ENCODE data around the gene CAPNS1.

Gene CAPNS1

GRCh38 chr19:36097036-36097435 is 42.8 kb upstream of the CAPNS1 start:
- in situ Hi-C loops (cut with HindIII; ENCODE audit: low pct_ligation_motif_present, low sequenced_read_pairs) = no loop called here
- Histone ChIP-seq H3K27ac (no peak overlapping the region), H3K36me3 (replicated peaks) (no peaks in the 10 kb centered on the region), H3K27me3 (replicated peaks) (no peaks in the 10 kb centered on the region), H3K4me3 (ENCODE audit: low read depth, low read length) (no peak overlapping the region)
- no peak for TF ChIP-seq CTCF (IDR thresholded peaks at IDR 0.05; ENCODE audit: low read depth, low read length, missing control alignments)
- no peak for DNase-seq

- DNase-seq = no peak
- Histone ChIP-seq H3K36me3 (replicated peaks) (no peaks in the 10 kb centered on the region), H3K4me3 (ENCODE audit: low read depth, low read length) (no peak overlapping the region), H3K27me3 (replicated peaks) (no peaks in the 10 kb centered on the region), H3K27ac (no peak overlapping the region)
- no peak for TF ChIP-seq CTCF (IDR thresholded peaks at IDR 0.05; ENCODE audit: low read depth, low read length, missing control alignments)
- in situ Hi-C loops (cut with HindIII; ENCODE audit: low pct_ligation_motif_present, low sequenced_read_pairs) = no loop called here
Observed at GRCh38 chr19:36099166-36099785, 40.6 kb upstream of the CAPNS1 start.

DNA sequence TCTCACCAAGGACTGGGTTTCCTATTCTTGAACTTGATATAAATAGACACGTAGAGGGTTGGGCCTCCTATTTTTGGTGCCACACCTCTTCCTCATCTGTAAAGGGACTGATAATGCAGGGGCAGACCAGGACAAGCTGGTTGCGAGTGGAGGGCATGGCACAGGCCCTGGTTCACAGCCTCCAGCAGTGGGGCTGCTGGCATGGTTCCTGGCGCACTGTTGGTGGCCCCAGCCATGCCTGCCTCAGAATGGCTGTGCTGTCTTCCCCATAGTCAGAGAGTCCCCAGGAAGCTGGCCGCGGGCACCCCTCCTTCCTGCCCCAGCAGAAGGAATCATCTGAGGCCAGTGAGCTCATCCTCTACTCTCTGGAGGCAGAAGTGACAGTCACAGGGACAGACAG is 39.4 kb upstream of the CAPNS1 start:
- in situ Hi-C loops (cut with HindIII; ENCODE audit: low pct_ligation_motif_present, low sequenced_read_pairs) = no loop called here

GRCh38 chr19:36101550-36102327 is 38.1 kb upstream of the CAPNS1 start:
- in situ Hi-C loops (cut with HindIII; ENCODE audit: low pct_ligation_motif_present, low sequenced_read_pairs) = no loop called here
- no peak overlapping the region for H3K27ac ChIP-seq
- H3K27me3 ChIP-seq (replicated peaks) = no peaks in the 10 kb centered on the region

More for the DNA sequence above, 39.4 kb upstream of the CAPNS1 start:
- H3K27me3 ChIP-seq (replicated peaks) = no peaks in the 10 kb centered on the region
- H3K36me3 ChIP-seq (replicated peaks) = no peaks in the 10 kb centered on the region
- TF ChIP-seq CTCF (IDR thresholded peaks at IDR 0.05; ENCODE audit: low read depth, low read length, missing control alignments) = no peak
- no peak overlapping the region for H3K27ac ChIP-seq
- no peak overlapping the region for H3K4me3 ChIP-seq (ENCODE audit: low read depth, low read length)
- DNase-seq = no peak

DNA sequence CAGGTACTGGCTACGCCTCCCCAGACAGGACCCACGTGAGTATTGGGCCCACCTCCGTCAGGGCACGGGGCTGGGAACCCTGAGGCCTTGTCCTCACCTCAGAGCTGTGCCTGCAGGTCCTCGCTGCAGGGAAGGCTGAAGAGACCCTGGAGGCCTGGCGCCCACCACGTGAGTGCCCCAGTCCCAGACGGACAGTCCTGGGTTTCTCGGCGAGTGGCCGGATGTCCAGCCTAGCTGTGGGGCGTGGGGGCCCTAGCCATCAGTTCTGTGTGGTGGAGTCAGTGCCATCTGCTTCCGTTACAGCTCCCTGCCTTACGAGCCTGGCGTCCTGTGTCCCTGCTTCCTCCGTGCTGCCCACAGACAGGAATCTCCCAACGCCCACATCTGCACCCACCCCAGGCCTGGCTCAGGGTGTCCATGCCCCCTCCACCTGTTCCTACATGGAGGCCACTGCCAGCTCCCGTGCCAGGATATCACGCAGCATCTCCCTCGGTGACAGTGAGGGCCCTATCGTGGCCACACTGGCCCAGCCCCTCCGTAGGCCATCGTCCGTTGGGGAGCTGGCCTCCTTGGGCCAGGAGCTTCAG is 36.7 kb upstream of the CAPNS1 start:
- Histone ChIP-seq H3K27ac (no peak overlapping the region), H3K4me3 (ENCODE audit: low read depth, low read length) (no peak overlapping the region), H3K36me3 (replicated peaks) (no peaks in the 10 kb centered on the region), H3K27me3 (replicated peaks) (no peaks in the 10 kb centered on the region)
- DNase-seq = no peak
- in situ Hi-C loops (cut with HindIII; ENCODE audit: low pct_ligation_motif_present, low sequenced_read_pairs) = no loop called here
- no peak for TF ChIP-seq CTCF (IDR thresholded peaks at IDR 0.05; ENCODE audit: low read depth, low read length, missing control alignments)

More at GRCh38 chr19:36101550-36102327, 38.1 kb upstream of the CAPNS1 start:
- Histone ChIP-seq H3K4me3 (ENCODE audit: low read depth, low read length) (no peak overlapping the region), H3K36me3 (replicated peaks) (no peaks in the 10 kb centered on the region)
- no peak for TF ChIP-seq CTCF (IDR thresholded peaks at IDR 0.05; ENCODE audit: low read depth, low read length, missing control alignments)
- no peak for DNase-seq

Measured in brain microvascular endothelial cell (primary cell).